Measurements from ENCODE around the gene ST6GALNAC4. TPM values are rescaled to one million over a fixed set of nuclear protein-coding genes. Genes with fewer than 3 reads are reported as not detected.

Gene ST6GALNAC4
- total and polyA plus RNA-seq, 10 of the 15 experiments (the other 5 are each of a cell fraction or from before 2014, with no cell fraction given): 4.2 to 63.2 (median 35.2) TPM

GRCh38 chr9:127937388-127938297, 20.8 kb upstream of the ST6GALNAC4 start, which contains the start of gene DPM2 (continued):
- no peak; the same call in 1 of the 2 replicates for TF ChIP-seq ZNF687 (IDR thresholded peaks at IDR 0.05)
- no peak for TF ChIP-seq STAT3 (IDR thresholded peaks at IDR 0.05; ENCODE audit: low read depth, low read length)
- peak; percentile 88 for TF ChIP-seq CREM (IDR thresholded peaks at IDR 0.05; ENCODE audit: low read depth)
- TF ChIP-seq CBX5 (IDR thresholded peaks at IDR 0.05; ENCODE audit: low read depth): no peak
- TF ChIP-seq FOXK2 (IDR thresholded peaks at IDR 0.05): no peak
- TF ChIP-seq SREBF1 (IDR thresholded peaks at IDR 0.05; ENCODE audit: low read length): peak; percentile 60; the same call in 1 of the 2 replicates
- TF ChIP-seq BMI1 (IDR thresholded peaks at IDR 0.05; ENCODE audit: borderline replicate concordance): no peak; the same call in 1 of the 2 replicates
- TF ChIP-seq SIN3A (IDR thresholded peaks at IDR 0.05; ENCODE audit: low read depth, low read length): peak; percentile 72
- TF ChIP-seq, protein P1, sequence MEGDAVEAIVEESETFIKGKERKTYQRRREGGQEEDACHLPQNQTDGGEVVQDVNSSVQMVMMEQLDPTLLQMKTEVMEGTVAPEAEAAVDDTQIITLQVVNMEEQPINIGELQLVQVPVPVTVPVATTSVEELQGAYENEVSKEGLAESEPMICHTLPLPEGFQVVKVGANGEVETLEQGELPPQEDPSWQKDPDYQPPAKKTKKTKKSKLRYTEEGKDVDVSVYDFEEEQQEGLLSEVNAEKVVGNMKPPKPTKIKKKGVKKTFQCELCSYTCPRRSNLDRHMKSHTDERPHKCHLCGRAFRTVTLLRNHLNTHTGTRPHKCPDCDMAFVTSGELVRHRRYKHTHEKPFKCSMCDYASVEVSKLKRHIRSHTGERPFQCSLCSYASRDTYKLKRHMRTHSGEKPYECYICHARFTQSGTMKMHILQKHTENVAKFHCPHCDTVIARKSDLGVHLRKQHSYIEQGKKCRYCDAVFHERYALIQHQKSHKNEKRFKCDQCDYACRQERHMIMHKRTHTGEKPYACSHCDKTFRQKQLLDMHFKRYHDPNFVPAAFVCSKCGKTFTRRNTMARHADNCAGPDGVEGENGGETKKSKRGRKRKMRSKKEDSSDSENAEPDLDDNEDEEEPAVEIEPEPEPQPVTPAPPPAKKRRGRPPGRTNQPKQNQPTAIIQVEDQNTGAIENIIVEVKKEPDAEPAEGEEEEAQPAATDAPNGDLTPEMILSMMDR (IDR thresholded peaks at IDR 0.05 in 2 of 3, conservative IDR thresholded peaks at IDR 0.05 in 1 of 3; ENCODE audit: control insufficient read depth in 2 of 3, extremely low read depth in 1 of 3, insufficient read depth in 1 of 3, low read depth in 3 of 3, low read length in 3 of 3): no peak
- TF ChIP-seq WRNIP1 (IDR thresholded peaks at IDR 0.05; ENCODE audit: borderline replicate concordance, low read depth, low read length): no peak
- no peak for TF ChIP-seq EZH2 (IDR thresholded peaks at IDR 0.05; ENCODE audit: borderline replicate concordance, control insufficient read depth, low read depth, low read length)
- no peak for TF ChIP-seq RCOR1 (conservative IDR thresholded peaks at IDR 0.05; ENCODE audit: low read depth, low read length)
- TF ChIP-seq PML (IDR thresholded peaks at IDR 0.05; ENCODE audit: low read length): peak; percentile 74; the same call in 1 of the 2 replicates
- no peak; the same call in 1 of the 2 replicates for TF ChIP-seq CHD2 (IDR thresholded peaks at IDR 0.05; ENCODE audit: borderline replicate concordance, low read depth, low read length)
- TF ChIP-seq IKZF1 (conservative IDR thresholded peaks at IDR 0.05): peak; percentile 83
- no peak for TF ChIP-seq TCF3 (IDR thresholded peaks at IDR 0.05; ENCODE audit: borderline replicate concordance, insufficient read depth, low read depth, low read length)
- TF ChIP-seq, protein P2, sequence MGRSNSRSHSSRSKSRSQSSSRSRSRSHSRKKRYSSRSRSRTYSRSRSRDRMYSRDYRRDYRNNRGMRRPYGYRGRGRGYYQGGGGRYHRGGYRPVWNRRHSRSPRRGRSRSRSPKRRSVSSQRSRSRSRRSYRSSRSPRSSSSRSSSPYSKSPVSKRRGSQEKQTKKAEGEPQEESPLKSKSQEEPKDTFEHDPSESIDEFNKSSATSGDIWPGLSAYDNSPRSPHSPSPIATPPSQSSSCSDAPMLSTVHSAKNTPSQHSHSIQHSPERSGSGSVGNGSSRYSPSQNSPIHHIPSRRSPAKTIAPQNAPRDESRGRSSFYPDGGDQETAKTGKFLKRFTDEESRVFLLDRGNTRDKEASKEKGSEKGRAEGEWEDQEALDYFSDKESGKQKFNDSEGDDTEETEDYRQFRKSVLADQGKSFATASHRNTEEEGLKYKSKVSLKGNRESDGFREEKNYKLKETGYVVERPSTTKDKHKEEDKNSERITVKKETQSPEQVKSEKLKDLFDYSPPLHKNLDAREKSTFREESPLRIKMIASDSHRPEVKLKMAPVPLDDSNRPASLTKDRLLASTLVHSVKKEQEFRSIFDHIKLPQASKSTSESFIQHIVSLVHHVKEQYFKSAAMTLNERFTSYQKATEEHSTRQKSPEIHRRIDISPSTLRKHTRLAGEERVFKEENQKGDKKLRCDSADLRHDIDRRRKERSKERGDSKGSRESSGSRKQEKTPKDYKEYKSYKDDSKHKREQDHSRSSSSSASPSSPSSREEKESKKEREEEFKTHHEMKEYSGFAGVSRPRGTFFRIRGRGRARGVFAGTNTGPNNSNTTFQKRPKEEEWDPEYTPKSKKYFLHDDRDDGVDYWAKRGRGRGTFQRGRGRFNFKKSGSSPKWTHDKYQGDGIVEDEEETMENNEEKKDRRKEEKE (IDR thresholded peaks at IDR 0.05): no peak
- TF ChIP-seq NKRF (conservative IDR thresholded peaks at IDR 0.05): peak; percentile 73
- TF ChIP-seq HDAC2 (IDR thresholded peaks at IDR 0.05): no peak
